Fibroblast of lung (primary cell): Measurements from ENCODE around the gene BLOC1S4. TPM values are rescaled to one million over a fixed set of nuclear protein-coding genes. Genes with fewer than 3 reads are reported as not detected.

ENCODE experiments used
- DNase-seq, 2 donors: peaks; one replicate each; pipeline versions ENCODE4 v3.0.0 to v3.0.0-alpha.2; 2010; ENCODE audit warnings: low read depth in 2 of 2
- H2AFZ ChIP-seq: 2 replicates; pipeline ENCODE4 v1.5.1; 2012; ENCODE audit warnings: low read length, control low read depth, inconsistent platforms
- H3K27ac ChIP-seq: 2 replicates; pipeline ENCODE4 v1.5.1; 2011; ENCODE audit warnings: low read length, control low read depth; ENCODE audit not compliant: insufficient read depth
- H3K27me3 ChIP-seq: 2 replicates; pipeline ENCODE4 v1.5.1; 2011; ENCODE audit warnings: mild to moderate bottlenecking, low read length; ENCODE audit not compliant: control insufficient read depth, insufficient read depth
- H3K36me3 ChIP-seq: 2 replicates; pipeline ENCODE4 v1.5.1; 2011; ENCODE audit warnings: low read length; ENCODE audit not compliant: control insufficient read depth, insufficient read depth
- H3K4me1 ChIP-seq: 2 replicates; pipeline ENCODE4 v1.5.1; 2011; ENCODE audit warnings: low read length; ENCODE audit not compliant: control insufficient read depth, insufficient read depth; ENCODE audit errors: extremely low read depth
- H3K4me2 ChIP-seq: 2 replicates; pipeline ENCODE4 v1.5.1; 2011; ENCODE audit warnings: low read length, control low read depth; ENCODE audit not compliant: insufficient read depth; ENCODE audit errors: extremely low read depth
- H3K4me3 ChIP-seq, 4 experiments: fragments of 200-600 bp in 1 of 4; sonication (generic) in 1 of 4; replicated peaks in 1 of 4; 2 replicates each; pipeline ENCODE4 v1.5.1; 2011 to 2016; ENCODE audit warnings: low read length in 4 of 4, low read depth in 3 of 4, mild to moderate bottlenecking in 3 of 4, control low read depth in 2 of 4, inconsistent platforms in 1 of 4, mixed read lengths in 1 of 4; ENCODE audit not compliant: insufficient read depth in 1 of 4; ENCODE audit errors: control extremely low read depth in 1 of 4
- H3K79me2 ChIP-seq: 2 replicates; pipeline ENCODE4 v1.5.1; 2012; ENCODE audit warnings: mild to moderate bottlenecking, low read length, inconsistent platforms; ENCODE audit not compliant: control insufficient read depth, insufficient read depth
- H3K9ac ChIP-seq: 2 replicates; pipeline ENCODE4 v1.5.1; 2011; ENCODE audit warnings: mild to moderate bottlenecking, low read length, control low read depth; ENCODE audit not compliant: insufficient read depth
- H3K9me3 ChIP-seq: 2 replicates; pipeline ENCODE4 v1.5.1; 2012; ENCODE audit warnings: low read depth, low read length; ENCODE audit not compliant: control insufficient read depth, insufficient read depth
- H4K20me1 ChIP-seq: 2 replicates; pipeline ENCODE4 v1.5.1; 2011; ENCODE audit warnings: low read length; ENCODE audit not compliant: control insufficient read depth, insufficient read depth; ENCODE audit errors: extremely low read depth
- CTCF ChIP-seq, 2 donors: IDR thresholded peaks in 1 of 2; conservative IDR thresholded peaks in 1 of 2; 1 replicate in 1 of 2; 2 replicates in 1 of 2; pipeline ENCODE4 v1.5.1; 2011 to 2012; ENCODE audit warnings: low read length in 2 of 2, control low read depth in 1 of 2, inconsistent platforms in 1 of 2, low read depth in 1 of 2, mild to moderate bottlenecking in 1 of 2
- EZH2 ChIP-seq: IDR thresholded peaks from 2 replicates; pipeline ENCODE4 v1.5.1; 2012; ENCODE audit warnings: low read length, control low read depth, mild to moderate bottlenecking; ENCODE audit errors: missing control alignments
- polyA plus RNA-seq, 2 donors: library from polyadenylated mRNA; depleted of rRNA in 1 of 2; stranded (reverse) in 1 of 2; unstranded in 1 of 2; fragments of >200 nt; gene quantifications; 2 replicates each; pipeline ENCODE4 v1.2.1, GENCODE V29; 2011 to 2012; ENCODE audit warnings: missing spikeins in 1 of 2
- total RNA-seq: library from RNA; depleted of rRNA; stranded (reverse); fragments of >200 nt; gene quantifications from 2 replicates; pipeline ENCODE4 v1.2.1, GENCODE V29; 2014

The BLOC1S4 gene
- total and polyA plus RNA-seq, 2 donors (not counting 1 experiment from before 2014, with no cell fraction given), result 12.2 to 13.5 TPM

GRCh38 chr4:6758728-6759127, 42.8 kb downstream of the BLOC1S4 start:
- no peak overlapping the region for H3K27ac ChIP-seq
- DNase-seq, result no peak
- H3K4me3 ChIP-seq, result no peak overlapping the region
- H3K4me2 ChIP-seq, result no peak overlapping the region
- no peaks in the 10 kb centered on the region for H4K20me1 ChIP-seq
- H3K9ac ChIP-seq, result no peak overlapping the region
- no peaks in the 10 kb centered on the region for H3K4me1 ChIP-seq
- H3K79me2 ChIP-seq, result no peaks in the 10 kb centered on the region
- H2AFZ ChIP-seq, result no peak overlapping the region
- TF ChIP-seq CTCF (conservative IDR thresholded peaks at IDR 0.05 in 1 of 2, IDR thresholded peaks at IDR 0.05 in 1 of 2; ENCODE audit: low read depth in 1 of 2, low read length in 2 of 2), result no peak
- no peak for TF ChIP-seq EZH2
- H3K27me3 ChIP-seq, result peaks cover 3% of the 10 kb centered on the region
- no peaks in the 10 kb centered on the region for H3K36me3 ChIP-seq
- H3K9me3 ChIP-seq, result no peaks in the 10 kb centered on the region

- no peaks in the 10 kb centered on the region for H3K9me3 ChIP-seq
- H3K27me3 ChIP-seq, result peaks cover 7% of the 10 kb centered on the region
- no peak overlapping the region for H3K4me2 ChIP-seq
- no peak overlapping the region for H3K9ac ChIP-seq
- H3K27ac ChIP-seq, result no peak overlapping the region
- H3K4me3 ChIP-seq, result no peak overlapping the region
- no peaks in the 10 kb centered on the region for H3K4me1 ChIP-seq
- no peaks in the 10 kb centered on the region for H3K36me3 ChIP-seq
- H2AFZ ChIP-seq, result no peak overlapping the region
- no peak for TF ChIP-seq EZH2
- no peak for TF ChIP-seq CTCF (conservative IDR thresholded peaks at IDR 0.05 in 1 of 2, IDR thresholded peaks at IDR 0.05 in 1 of 2; ENCODE audit: low read depth in 1 of 2, low read length in 2 of 2)
- H3K79me2 ChIP-seq, result no peaks in the 10 kb centered on the region
- no peaks in the 10 kb centered on the region for H4K20me1 ChIP-seq
- DNase-seq, result no peak
Measured at GRCh38 chr4:6760865-6761264, 44.9 kb downstream of the BLOC1S4 start.

- Histone ChIP-seq H3K4me2 (no peak overlapping the region), H3K9me3 (no peaks in the 10 kb centered on the region), H3K27ac (no peak overlapping the region), H3K27me3 (peaks cover 12% of the 10 kb centered on the region), H3K9ac (no peak overlapping the region), H3K4me1 (no peaks in the 10 kb centered on the region), H2AFZ (no peak overlapping the region), H4K20me1 (no peaks in the 10 kb centered on the region), H3K36me3 (no peaks in the 10 kb centered on the region), H3K4me3 (no peak overlapping the region), H3K79me2 (no peaks in the 10 kb centered on the region)
- DNase-seq, result peak in 1 of 2 donors; percentile 61
- TF ChIP-seq CTCF (conservative IDR thresholded peaks at IDR 0.05 in 1 of 2, IDR thresholded peaks at IDR 0.05 in 1 of 2; ENCODE audit: low read depth in 1 of 2, low read length in 2 of 2), result no peak
- no peak for TF ChIP-seq EZH2
Measured at GRCh38 chr4:6761649-6762615, 46.0 kb downstream of the BLOC1S4 start.
